NCI-H524 treated with DMSO at 0.1 percent for 48 hours (cell line): ENCODE measurements around the gene SPTSSB.

Experiments
- DNase-seq: peaks from one replicate; lab custom pipeline; 2025; lab: John Stamatoyannopoulos, UW

Gene SPTSSB

GRCh38 chr3:161390200-161390599 lies 18.9 kb upstream of the SPTSSB start:
- no peak for DNase-seq

- no peak for DNase-seq
Observed at GRCh38 chr3:161389445-161390035, 18.2 kb upstream of the SPTSSB start.

- no peak for DNase-seq
Observed at GRCh38 chr3:161388855-161389254, 17.5 kb upstream of the SPTSSB start.

- no peak for DNase-seq
Observed at GRCh38 chr3:161386991-161387770, 15.9 kb upstream of the SPTSSB start.

- peak; percentile 50 for DNase-seq
Observed at GRCh38 chr3:161372321-161373260, 1.3 kb upstream of the SPTSSB start.

- no peak for DNase-seq
Observed at GRCh38 chr3:161369531-161369930, 1.8 kb downstream of the SPTSSB start.

- DNase-seq = no peak
Observed at GRCh38 chr3:161366094-161366493, 5.2 kb downstream of the SPTSSB start.

GRCh38 chr3:161358488-161358887 lies 12.8 kb downstream of the SPTSSB start:
- DNase-seq = no peak

GRCh38 chr3:161356287-161356686 lies 15.0 kb downstream of the SPTSSB start:
- DNase-seq = no peak

GRCh38 chr3:161355508-161355907 lies 15.8 kb downstream of the SPTSSB start:
- DNase-seq = no peak

GRCh38 chr3:161354554-161354953 lies 16.8 kb downstream of the SPTSSB start:
- no peak for DNase-seq

- no peak for DNase-seq
Observed at GRCh38 chr3:161351330-161351729, 20.0 kb downstream of the SPTSSB start.

- no peak for DNase-seq
Observed at GRCh38 chr3:161350916-161351315, 20.4 kb downstream of the SPTSSB start.

- DNase-seq = no peak
Observed at GRCh38 chr3:161349529-161350312, 21.6 kb downstream of the SPTSSB start.

- DNase-seq = no peak
Observed at GRCh38 chr3:161348796-161349400, 22.4 kb downstream of the SPTSSB start.

GRCh38 chr3:161347726-161348125 lies 23.6 kb downstream of the SPTSSB start:
- DNase-seq = no peak

- DNase-seq = no peak
Observed at GRCh38 chr3:161345023-161345422, 26.3 kb downstream of the SPTSSB start.

GRCh38 chr3:161343986-161344385 lies 27.3 kb downstream of the SPTSSB start:
- DNase-seq = no peak

GRCh38 chr3:161343540-161343939 lies 27.8 kb downstream of the SPTSSB start:
- no peak for DNase-seq

GRCh38 chr3:161342629-161343028 lies 28.7 kb downstream of the SPTSSB start:
- no peak for DNase-seq
